SH-SY5Y (cell line): Measurements from ENCODE around the gene CMSS1.

Experiments used
- GATA2 ChIP-seq: IDR thresholded peaks from 2 replicates; pipeline ENCODE4 v1.6.1; 2011; ENCODE audit warnings: mild to moderate bottlenecking, low read depth, low read length
- GATA3 ChIP-seq: IDR thresholded peaks from 2 replicates; pipeline ENCODE4 v1.6.1; 2011; ENCODE audit warnings: low read depth, mild to moderate bottlenecking, low read length, moderate library complexity

DNA sequence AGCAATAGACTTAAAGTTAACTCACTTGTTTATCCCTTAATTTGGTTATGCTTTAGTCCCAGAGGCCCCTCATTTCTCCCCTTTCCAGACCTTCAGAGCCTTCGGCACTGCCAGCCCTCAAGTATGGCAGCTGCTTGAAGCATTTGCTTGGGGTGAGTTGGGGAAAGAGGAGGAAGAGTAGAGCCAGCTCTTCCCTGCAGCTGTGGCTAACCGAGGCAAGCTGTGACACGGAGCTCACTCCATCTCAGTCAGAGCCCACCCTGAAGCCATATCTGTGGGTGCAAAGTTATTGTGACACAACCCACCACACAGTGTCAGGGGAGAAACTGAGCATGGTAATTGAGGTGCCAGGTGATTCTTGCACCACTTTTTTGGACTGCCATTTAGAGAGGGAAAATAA is 230.6 kb downstream of the CMSS1 start:
- no peak for TF ChIP-seq GATA2
- no peak for TF ChIP-seq GATA3
